IMR-90 (cell line): ENCODE measurements around the gene TMEM239. TPM values are rescaled to one million over a fixed set of nuclear protein-coding genes. Genes with fewer than 3 reads are reported as not detected.
"Not testable (repeated sequence)": the region's sequence is repeated elsewhere in the genome, so short reads cannot be mapped to it uniquely, and the experiment has no call there.

Experiments
- ATAC-seq: fragments of 200-7000 bp; cut with Tn5 transposase; 2 replicates; pipeline ENCODE4 v1.9.1; 2020; ENCODE audit warnings: low read depth, mild to moderate bottlenecking, moderate library complexity
- BruUV-seq: library from RNA; stranded (reverse); fragments of 400-500 nt; replicated peaks from 2 replicates; lab custom pipeline; 2021; lab: Mats Ljungman, UMichigan
- CTCF ChIA-PET: fragments of 300-600 bp; formaldehyde crosslinking; extraction: SDS; loops from one replicate; lab custom pipeline; 2021; ENCODE audit warnings: antibody characterized with exemption; lab: Yijun Ruan, JAX
- POLR2A ChIA-PET: fragments of 300-600 bp; sonication (Branson Sonifier 250); formaldehyde crosslinking; loops from one replicate; lab custom pipeline; 2022; ENCODE audit warnings: antibody characterized with exemption; ENCODE audit not compliant: unreplicated experiment; lab: Charles Lee
- DNase-seq: peaks from one replicate; pipeline ENCODE4 v3.0.0; 2013
- H2AFZ ChIP-seq: replicated peaks from 2 replicates; pipeline ENCODE3; 2013; ENCODE audit warnings: low read length, mild to moderate bottlenecking; ENCODE audit not compliant: poor library complexity
- H2AK5ac ChIP-seq: 2 replicates; pipeline ENCODE4 v1.6.1; 2013; ENCODE audit warnings: low read depth, low read length, inconsistent platforms
- H2AK9ac ChIP-seq: replicated peaks from 2 replicates; pipeline ENCODE3; 2013; ENCODE audit warnings: mild to moderate bottlenecking, low read depth, low read length, moderate library complexity; ENCODE audit not compliant: poor library complexity
- H2BK120ac ChIP-seq: 2 replicates; pipeline ENCODE4 v1.6.1; 2013; ENCODE audit warnings: low read depth, low read length, inconsistent platforms
- H2BK15ac ChIP-seq: 3 replicates; pipeline ENCODE4 v1.6.1; 2013; ENCODE audit warnings: low read depth, low read length, inconsistent platforms
- H2BK20ac ChIP-seq: 2 replicates; pipeline ENCODE4 v1.6.1; 2013; ENCODE audit warnings: low read depth, mild to moderate bottlenecking, inconsistent platforms, low read length, moderate library complexity
- H2BK5ac ChIP-seq: 2 replicates; pipeline ENCODE4 v1.6.1; 2013; ENCODE audit warnings: mild to moderate bottlenecking, low read depth, low read length, inconsistent platforms; ENCODE audit not compliant: poor library complexity, severe bottlenecking
- H3K14ac ChIP-seq: replicated peaks from 2 replicates; pipeline ENCODE4 v1.6.1; 2013; ENCODE audit warnings: low read depth, low read length, inconsistent platforms
- H3K18ac ChIP-seq: 2 replicates; pipeline ENCODE4 v1.6.1; 2013; ENCODE audit warnings: low read depth, low read length, control low read depth
- H3K23ac ChIP-seq: 2 replicates; pipeline ENCODE4 v1.6.1; 2013; ENCODE audit warnings: low read depth, low read length, inconsistent platforms
- H3K27ac ChIP-seq: 2 replicates; pipeline ENCODE4 v1.5.1; 2013; ENCODE audit warnings: mild to moderate bottlenecking, control low read depth, low read length; ENCODE audit not compliant: insufficient read depth
- H3K27me3 ChIP-seq: 2 replicates; pipeline ENCODE4 v1.6.1; 2013; ENCODE audit warnings: low read length; ENCODE audit not compliant: control insufficient read depth, insufficient read depth
- H3K36me3 ChIP-seq: 2 replicates; pipeline ENCODE4 v1.6.1; 2013; ENCODE audit warnings: low read length, mixed read lengths; ENCODE audit not compliant: control insufficient read depth, insufficient read depth
- H3K4ac ChIP-seq: 2 replicates; pipeline ENCODE4 v1.6.1; 2013; ENCODE audit warnings: low read depth, low read length, inconsistent platforms
- H3K4me1 ChIP-seq: 2 replicates; pipeline ENCODE4 v1.6.1; 2013; ENCODE audit warnings: low read length, mixed read lengths; ENCODE audit not compliant: control insufficient read depth, insufficient read depth
- H3K4me2 ChIP-seq: 2 replicates; pipeline ENCODE4 v1.6.1; 2013; ENCODE audit warnings: low read depth, mild to moderate bottlenecking, control low read depth, low read length, moderate library complexity
- H3K4me3 ChIP-seq: 2 replicates; pipeline ENCODE4 v1.5.1; 2013; ENCODE audit warnings: low read depth, mild to moderate bottlenecking, control low read depth, low read length, moderate library complexity; ENCODE audit not compliant: insufficient read depth
- H3K56ac ChIP-seq: 2 replicates; pipeline ENCODE4 v1.6.1; 2013; ENCODE audit warnings: low read length, inconsistent platforms; ENCODE audit not compliant: insufficient read depth; ENCODE audit errors: extremely low read depth
- H3K79me1 ChIP-seq, 2 experiments: 2 replicates each; pipeline ENCODE4 v1.6.1; 2013; ENCODE audit warnings: low read length in 2 of 2, inconsistent platforms in 1 of 2, low read depth in 1 of 2
- H3K9ac ChIP-seq: 2 replicates; pipeline ENCODE4 v1.6.1; 2013; ENCODE audit warnings: low read depth, low read length, control low read depth
- H3K9me1 ChIP-seq: 2 replicates; pipeline ENCODE4 v1.6.1; 2013; ENCODE audit warnings: low read length, inconsistent platforms; ENCODE audit not compliant: insufficient read depth
- H3K9me3 ChIP-seq: 2 replicates; pipeline ENCODE4 v1.6.1; 2013; ENCODE audit warnings: low read length; ENCODE audit not compliant: control insufficient read depth, insufficient read depth
- H4K20me1 ChIP-seq: 2 replicates; pipeline ENCODE4 v1.6.1; 2013; ENCODE audit warnings: low read length, inconsistent platforms; ENCODE audit not compliant: insufficient read depth
- H4K5ac ChIP-seq: 2 replicates; pipeline ENCODE4 v1.6.1; 2013; ENCODE audit warnings: mild to moderate bottlenecking, low read depth, low read length, control low read depth
- H4K8ac ChIP-seq, 2 experiments: 2 replicates each; pipeline ENCODE4 v1.6.1; 2013; ENCODE audit warnings: low read depth in 2 of 2, low read length in 2 of 2, control low read depth in 1 of 2, inconsistent platforms in 1 of 2
- H4K91ac ChIP-seq: 2 replicates; pipeline ENCODE4 v1.6.1; 2013; ENCODE audit warnings: low read depth, low read length, inconsistent platforms; ENCODE audit not compliant: insufficient read depth
- MAFK ChIP-seq: IDR thresholded peaks from 2 replicates; pipeline ENCODE4 v1.6.1; 2012; ENCODE audit warnings: low read depth, low read length, improper control_type of control experiment
- NFE2L2 ChIP-seq: fragments of 150-350 bp; IDR thresholded peaks from 2 replicates; pipeline ENCODE4 v1.6.1; 2016; ENCODE audit warnings: low read depth, mild to moderate bottlenecking, low read length
- POLR2A ChIP-seq: IDR thresholded peaks from 2 replicates; pipeline ENCODE4 v1.6.1; 2012; ENCODE audit warnings: mild to moderate bottlenecking, low read depth, low read length
- WGBS, 2 experiments: methylation state at CpG; one replicate each; pipeline versions ENCODE4 v1.1.5 to v1.1.7; 2013; ENCODE audit warnings: missing lambda C conversion rate in 2 of 2; ENCODE audit not compliant: insufficient read length in 1 of 2; ENCODE audit errors: extremely low coverage in 2 of 2; 5-methylcytosine and 5-hydroxymethylcytosine counted together
- dilution Hi-C: fragments of 300-500 bp; cut with HindIII; formaldehyde crosslinking; loops from one replicate; pipeline ENCODE4 v1.14.3; 2018; ENCODE audit warnings: low sequenced_read_pairs; ENCODE audit not compliant: unreplicated experiment
- in situ Hi-C: fragments of 300-500 bp; cut with MboI; formaldehyde crosslinking; loops from 3 replicates; pipeline ENCODE4 v1.14.3; 2019; ENCODE audit warnings: low sequenced_read_pairs, inconsistent platforms, mixed read lengths
- intact Hi-C: fragments of 100-400 bp; cut with micrococcal nuclease; formaldehyde crosslinking; loops from 2 replicates; pipeline ENCODE4 v1.10.0; 2022
- polyA plus RNA-seq, 3 experiments: library from polyadenylated mRNA; depleted of rRNA; stranded (reverse); fragments of >200 nt; gene quantifications; 2 replicates each; pipeline ENCODE4 v1.2.3, GENCODE V29; 2012; ENCODE audit warnings: low replicate concordance in 1 of 3
- total RNA-seq: library from RNA; depleted of rRNA; stranded (reverse); fragments of >200 nt; gene quantifications from 2 replicates; pipeline ENCODE4 v1.2.3, GENCODE V29; 2012
- TF ChIP-seq, protein P1 (sequence below): fragments of 150-350 bp; IDR thresholded peaks from 2 replicates; pipeline ENCODE4 v1.6.1; 2017; ENCODE audit warnings: mild to moderate bottlenecking, antibody characterized with exemption, low read length, low read depth

TMEM239 gene
- total and polyA plus RNA-seq, 2 of the 4 experiments (the other 2 are of a cell fraction), result 0.32 TPM; not detected in 1

- TF ChIP-seq, protein P1, sequence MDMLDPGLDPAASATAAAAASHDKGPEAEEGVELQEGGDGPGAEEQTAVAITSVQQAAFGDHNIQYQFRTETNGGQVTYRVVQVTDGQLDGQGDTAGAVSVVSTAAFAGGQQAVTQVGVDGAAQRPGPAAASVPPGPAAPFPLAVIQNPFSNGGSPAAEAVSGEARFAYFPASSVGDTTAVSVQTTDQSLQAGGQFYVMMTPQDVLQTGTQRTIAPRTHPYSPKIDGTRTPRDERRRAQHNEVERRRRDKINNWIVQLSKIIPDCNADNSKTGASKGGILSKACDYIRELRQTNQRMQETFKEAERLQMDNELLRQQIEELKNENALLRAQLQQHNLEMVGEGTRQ, result no peak
- TF ChIP-seq POLR2A (no peak), MAFK (no peak), NFE2L2 (no peak)
These were observed 9.1 kb upstream of the TMEM239 start (continued) for GRCh38 chr20:2807019-2807418.

- CTCF ChIA-PET, DNase-seq, H3K14ac ChIP-seq, H3K4me3 ChIP-seq, H3K36me3 ChIP-seq, H4K8ac ChIP-seq, H3K9me1 ChIP-seq, H3K4me2 ChIP-seq, H3K79me1 ChIP-seq, H3K4ac ChIP-seq, H3K4me1 ChIP-seq, H3K56ac ChIP-seq, H2AK5ac ChIP-seq, H3K9ac ChIP-seq, H3K18ac ChIP-seq, H2BK5ac ChIP-seq, ATAC-seq, H3K27ac ChIP-seq, H2BK120ac ChIP-seq, H4K5ac ChIP-seq, POLR2A ChIA-PET, intact Hi-C loops, BruUV-seq, dilution Hi-C loops, H4K20me1 ChIP-seq, H2BK15ac ChIP-seq, H3K23ac ChIP-seq, H3K9me3 ChIP-seq, H4K91ac ChIP-seq, H2BK20ac ChIP-seq, H2AFZ ChIP-seq, H2AK9ac ChIP-seq: not testable (repeated sequence)
- in situ Hi-C loops, result loop anchor here (25.0 kb wide), 1 partner anchor 696 kb away; the partner anchor contains the start of gene STK35
- WGBS, 2 experiments, result no CpG with 5 or more reads among the region's 9 CpGs
- peaks cover 43% of the 10 kb centered on the region for H3K27me3 ChIP-seq
These were observed 8.2 kb upstream of the TMEM239 start for GRCh38 chr20:2807929-2808328.
